PC-9 (cell line): ENCODE data around the gene COL5A1. TPM values are rescaled to one million over a fixed set of nuclear protein-coding genes. Genes with fewer than 3 reads are reported as not detected.

Source experiments
- BruUV-seq: library from RNA; stranded (reverse); fragments of 400-500 nt; replicated peaks from 2 replicates; lab custom pipeline; 2021; lab: Mats Ljungman, UMichigan
- CTCF ChIA-PET: fragments of 300-600 bp; sonication (Branson Sonifier 250); formaldehyde crosslinking; loops from one replicate; lab custom pipeline; 2022; ENCODE audit warnings: antibody characterized with exemption; lab: Charles Lee
- POLR2A ChIA-PET: fragments of 300-600 bp; sonication (Branson Sonifier 250); formaldehyde crosslinking; loops from one replicate; lab custom pipeline; 2022; ENCODE audit warnings: antibody characterized with exemption; ENCODE audit not compliant: unreplicated experiment; lab: Charles Lee
- DNase-seq, 2 experiments: peaks; one replicate each; pipeline versions ENCODE4 v3.0.0 to v3.0.0-alpha.2; 2015 to 2022; ENCODE audit warnings: mixed read lengths in 1 of 2
- H2AFZ ChIP-seq: fragments of 200-600 bp; sonication (generic); 2 replicates; pipeline ENCODE4 v1.8.1; 2017; ENCODE audit warnings: antibody characterized with exemption
- H3F3A ChIP-seq: fragments of 200-600 bp; sonication (generic); 2 replicates; pipeline ENCODE4 v1.8.1; 2017; ENCODE audit warnings: antibody characterized with exemption, mild to moderate bottlenecking, low read depth; ENCODE audit not compliant: insufficient read depth
- H3K27ac ChIP-seq: fragments of 200-600 bp; sonication (generic); 2 replicates; pipeline ENCODE4 v1.6.1; 2016; ENCODE audit warnings: mixed run types
- H3K27me3 ChIP-seq: fragments of 200-600 bp; sonication (generic); 2 replicates; pipeline ENCODE4 v1.6.1; 2016; ENCODE audit warnings: low read depth, mixed run types; ENCODE audit not compliant: insufficient read depth
- H3K36me3 ChIP-seq: fragments of 200-600 bp; sonication (generic); 2 replicates; pipeline ENCODE4 v1.6.1; 2016; ENCODE audit warnings: low read depth, mixed run types
- H3K4me1 ChIP-seq: fragments of 200-600 bp; sonication (generic); replicated peaks from 2 replicates; pipeline ENCODE4 v1.6.1; 2016; ENCODE audit warnings: mixed run types; ENCODE audit not compliant: insufficient read depth
- H3K4me2 ChIP-seq: fragments of 200-600 bp; sonication (generic); 2 replicates; pipeline ENCODE4 v1.6.1; 2017; ENCODE audit warnings: mixed run types
- H3K4me3 ChIP-seq: fragments of 200-600 bp; sonication (generic); 2 replicates; pipeline ENCODE4 v1.6.1; 2016; ENCODE audit warnings: mixed run types
- H3K79me2 ChIP-seq: fragments of 200-600 bp; sonication (generic); 2 replicates; pipeline ENCODE4 v1.6.1; 2017; ENCODE audit warnings: low read depth, mixed run types
- H3K9me2 ChIP-seq: fragments of 200-600 bp; sonication (generic); 2 replicates; pipeline ENCODE4 v1.8.1; 2017; ENCODE audit warnings: mild to moderate bottlenecking; ENCODE audit not compliant: insufficient read depth
- H3K9me3 ChIP-seq: fragments of 200-600 bp; sonication (generic); 2 replicates; pipeline ENCODE4 v1.8.1; 2016; ENCODE audit warnings: low read depth; ENCODE audit not compliant: insufficient read depth
- H4K20me1 ChIP-seq: fragments of 200-600 bp; sonication (generic); 2 replicates; pipeline ENCODE4 v1.8.1; 2017; ENCODE audit not compliant: insufficient read depth
- EZH2 ChIP-seq: fragments of 200-600 bp; sonication (generic); IDR thresholded peaks from 2 replicates; pipeline ENCODE4 v1.8.0; 2017; ENCODE audit warnings: antibody characterized with exemption, low read depth
- intact Hi-C: fragments of 100-400 bp; cut with micrococcal nuclease; formaldehyde crosslinking; loops from one replicate; pipeline ENCODE4 v1.10.0; 2022; ENCODE audit not compliant: unreplicated experiment
- total RNA-seq: library from RNA; stranded (reverse); gene quantifications from 2 replicates; pipeline ENCODE4 v1.2.3, GENCODE V29; 2021
- TF ChIP-seq, protein P1 (sequence below): fragments of 200-600 bp; sonication (generic); conservative IDR thresholded peaks from 2 replicates; pipeline ENCODE4 v1.6.1; 2017; ENCODE audit warnings: mixed run types, antibody characterized with exemption, mild to moderate bottlenecking, moderate library complexity

Gene COL5A1
- total RNA-seq, 1 experiment from 2014 or later, result 15.2 TPM

DNA sequence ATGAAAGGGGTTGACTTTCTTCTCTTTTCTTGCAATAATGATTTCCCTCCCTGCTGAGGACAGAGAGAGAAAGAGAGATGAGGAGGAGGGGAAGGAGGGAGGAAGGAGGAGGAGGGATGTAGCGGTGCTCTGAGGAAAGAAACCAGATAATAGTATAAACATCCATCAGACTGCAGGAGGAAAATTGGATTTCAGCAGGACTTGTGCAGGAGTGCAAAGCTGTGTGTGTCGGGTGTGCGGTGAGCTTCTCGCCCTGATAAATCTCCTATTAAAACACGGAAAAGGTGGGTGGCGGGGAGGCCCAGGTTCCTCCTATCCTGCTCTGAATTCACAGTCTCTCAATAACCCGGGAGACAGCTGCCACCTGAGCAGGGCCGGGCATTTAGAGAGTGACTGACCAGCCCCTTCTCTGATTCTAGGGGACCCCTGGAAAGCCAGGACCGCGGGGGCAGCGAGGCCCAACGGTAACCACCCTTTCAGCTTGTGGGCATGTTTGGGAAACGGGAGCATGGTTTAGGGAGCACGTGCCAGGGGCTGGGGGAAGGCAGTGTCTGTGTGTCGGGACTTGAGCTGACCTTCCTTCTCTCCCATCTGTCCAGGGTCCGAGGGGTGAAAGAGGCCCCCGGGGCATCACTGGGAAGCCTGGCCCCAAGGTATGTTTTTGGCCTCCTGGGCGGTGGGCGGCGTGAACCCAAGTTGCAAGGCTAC lies 153.2 kb downstream of the COL5A1 start:
- Histone ChIP-seq H3K4me1 (no peaks in the 10 kb centered on the region), H3K79me2 (no peaks in the 10 kb centered on the region), H3K9me3 (no peaks in the 10 kb centered on the region), H4K20me1 (no peaks in the 10 kb centered on the region), H3K4me2 (no peak overlapping the region), H3K9me2 (no peaks in the 10 kb centered on the region), H3K4me3 (no peak overlapping the region), H3F3A (no peaks in the 10 kb centered on the region), H3K27me3 (peaks cover 85% of the 10 kb centered on the region), H2AFZ (no peak overlapping the region), H3K36me3 (no peaks in the 10 kb centered on the region), H3K27ac (no peak overlapping the region)
- intact Hi-C loops, result no loop called here
- ChIA-PET POLR2A (no interaction called here), CTCF (no interaction called here)
- no TSS peak for BruUV-seq
- DNase-seq, result no peak
- TF ChIP-seq EZH2, result no peak
- TF ChIP-seq, protein P1, sequence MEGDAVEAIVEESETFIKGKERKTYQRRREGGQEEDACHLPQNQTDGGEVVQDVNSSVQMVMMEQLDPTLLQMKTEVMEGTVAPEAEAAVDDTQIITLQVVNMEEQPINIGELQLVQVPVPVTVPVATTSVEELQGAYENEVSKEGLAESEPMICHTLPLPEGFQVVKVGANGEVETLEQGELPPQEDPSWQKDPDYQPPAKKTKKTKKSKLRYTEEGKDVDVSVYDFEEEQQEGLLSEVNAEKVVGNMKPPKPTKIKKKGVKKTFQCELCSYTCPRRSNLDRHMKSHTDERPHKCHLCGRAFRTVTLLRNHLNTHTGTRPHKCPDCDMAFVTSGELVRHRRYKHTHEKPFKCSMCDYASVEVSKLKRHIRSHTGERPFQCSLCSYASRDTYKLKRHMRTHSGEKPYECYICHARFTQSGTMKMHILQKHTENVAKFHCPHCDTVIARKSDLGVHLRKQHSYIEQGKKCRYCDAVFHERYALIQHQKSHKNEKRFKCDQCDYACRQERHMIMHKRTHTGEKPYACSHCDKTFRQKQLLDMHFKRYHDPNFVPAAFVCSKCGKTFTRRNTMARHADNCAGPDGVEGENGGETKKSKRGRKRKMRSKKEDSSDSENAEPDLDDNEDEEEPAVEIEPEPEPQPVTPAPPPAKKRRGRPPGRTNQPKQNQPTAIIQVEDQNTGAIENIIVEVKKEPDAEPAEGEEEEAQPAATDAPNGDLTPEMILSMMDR, result no peak

- no peak for DNase-seq
- BruUV-seq, result no TSS peak
- H3K9me3 ChIP-seq, result no peaks in the 10 kb centered on the region
- POLR2A ChIA-PET, result no interaction called here
- no peaks in the 10 kb centered on the region for H4K20me1 ChIP-seq
- TF ChIP-seq EZH2, result no peak
- TF ChIP-seq, protein P1, result no peak
- no peak overlapping the region for H3K4me3 ChIP-seq
- peaks cover 89% of the 10 kb centered on the region for H3K27me3 ChIP-seq
- H2AFZ ChIP-seq, result no peak overlapping the region
- H3K36me3 ChIP-seq, result no peaks in the 10 kb centered on the region
- no peaks in the 10 kb centered on the region for H3K9me2 ChIP-seq
- H3F3A ChIP-seq, result no peaks in the 10 kb centered on the region
- intact Hi-C loops, result no loop called here
- H3K4me1 ChIP-seq, result no peaks in the 10 kb centered on the region
- no peak overlapping the region for H3K4me2 ChIP-seq
- CTCF ChIA-PET, result no interaction called here
- H3K27ac ChIP-seq, result no peak overlapping the region
- no peaks in the 10 kb centered on the region for H3K79me2 ChIP-seq
Observed at GRCh38 chr9:134795446-134795845, 153.8 kb downstream of the COL5A1 start.

- no TSS peak for BruUV-seq
- H3K27ac ChIP-seq, result no peak overlapping the region
- no peak for DNase-seq
- no peaks in the 10 kb centered on the region for H3K79me2 ChIP-seq
- H3K9me2 ChIP-seq, result no peaks in the 10 kb centered on the region
- ChIA-PET CTCF (interaction anchor here (0.6 kb wide), 1 partner anchor 572 kb away, joined by 3 read pairs; no protein-coding TSS in a partner anchor), POLR2A (interaction anchor here (0.6 kb wide), 1 partner anchor 700 kb away, joined by 5 read pairs; no protein-coding TSS in a partner anchor)
- H4K20me1 ChIP-seq, result no peaks in the 10 kb centered on the region
- H3F3A ChIP-seq, result no peaks in the 10 kb centered on the region
- H3K4me3 ChIP-seq, result no peak overlapping the region
- no peaks in the 10 kb centered on the region for H3K9me3 ChIP-seq
- TF ChIP-seq, protein P1, result no peak
- no peak for TF ChIP-seq EZH2
- intact Hi-C loops, result no loop called here
- no peak overlapping the region for H3K4me2 ChIP-seq
- H3K4me1 ChIP-seq, result no peaks in the 10 kb centered on the region
- no peaks in the 10 kb centered on the region for H3K36me3 ChIP-seq
- peaks cover 90% of the 10 kb centered on the region for H3K27me3 ChIP-seq
- no peak overlapping the region for H2AFZ ChIP-seq
Observed at GRCh38 chr9:134796882-134797281, 155.3 kb downstream of the COL5A1 start.
